ENCODE data around the gene SEPHS1.
"Not testable (repeated sequence)": the region's sequence is repeated elsewhere in the genome, so short reads cannot be mapped to it uniquely, and the experiment has no call there.

Gene SEPHS1

GRCh38 chr10:13356392-13356791 lies 8.3 kb upstream of the SEPHS1 start:
- no peak for DNase-seq

- no peak for DNase-seq
Observed at GRCh38 chr10:13354783-13355182, 6.7 kb upstream of the SEPHS1 start.

- no peak for DNase-seq
Observed at GRCh38 chr10:13352519-13352918, 4.4 kb upstream of the SEPHS1 start.

GRCh38 chr10:13351340-13351915 lies 3.3 kb upstream of the SEPHS1 start:
- no peak for DNase-seq

- DNase-seq: peak; percentile 42
Observed at GRCh38 chr10:13349463-13350274, 1.6 kb upstream of the SEPHS1 start.

GRCh38 chr10:13347500-13348156 lies 465 bp downstream of the SEPHS1 start:
- peak; percentile 74 for DNase-seq

- DNase-seq: no peak
Observed at GRCh38 chr10:13347043-13347499, 1.0 kb downstream of the SEPHS1 start.

GRCh38 chr10:13346283-13347042 lies 1.6 kb downstream of the SEPHS1 start:
- no peak for DNase-seq

GRCh38 chr10:13340626-13341376 lies 7.3 kb downstream of the SEPHS1 start:
- DNase-seq: no peak

GRCh38 chr10:13340068-13340467 lies 8.0 kb downstream of the SEPHS1 start:
- DNase-seq: no peak

- no peak for DNase-seq
Observed at GRCh38 chr10:13338390-13339110, 9.5 kb downstream of the SEPHS1 start.

GRCh38 chr10:13337827-13338196 lies 10.3 kb downstream of the SEPHS1 start:
- DNase-seq: no peak

- no peak for DNase-seq
Observed at GRCh38 chr10:13337128-13337826, 10.8 kb downstream of the SEPHS1 start.

- no peak for DNase-seq
Observed at GRCh38 chr10:13335881-13336280, 12.2 kb downstream of the SEPHS1 start.

- DNase-seq: no peak
Observed at GRCh38 chr10:13334556-13334955, 13.5 kb downstream of the SEPHS1 start.

- no peak for DNase-seq
Observed at GRCh38 chr10:13331646-13332045, 16.4 kb downstream of the SEPHS1 start.

- not testable (repeated sequence) for DNase-seq
Observed at GRCh38 chr10:13330980-13331379, 17.1 kb downstream of the SEPHS1 start.

- DNase-seq: no peak
Observed at GRCh38 chr10:13329565-13329964, 18.5 kb downstream of the SEPHS1 start.

- DNase-seq: no peak
Observed at GRCh38 chr10:13328613-13329012, 19.5 kb downstream of the SEPHS1 start.

- no peak for DNase-seq
Observed at GRCh38 chr10:13328126-13328525, 20.0 kb downstream of the SEPHS1 start.

- DNase-seq: no peak
Observed at GRCh38 chr10:13327534-13327933, 20.6 kb downstream of the SEPHS1 start.

All from stimulated activated CD4-positive, alpha-beta T cell treated with anti-CD3 and anti-CD28 coated beads, Interleukin-1b, Interleukin-23, amount 100 ng/mL, for 48 hours (primary cell).